ENCODE results near the gene ITGA7. TPM values are rescaled to one million over a fixed set of nuclear protein-coding genes. Genes with fewer than 3 reads are reported as not detected.

ITGA7 gene
- total and polyA plus RNA-seq, 3 donors from 2014 or later, result 26.4 to 43.3 (median 30.6) TPM

GRCh38 chr12:55737581-55738122 lies 29.9 kb upstream of the ITGA7 start:
- Histone ChIP-seq H3K27ac (peak overlapping the region; percentile 69 to 85), H3K4me3 (peak overlapping the region in 1 of 2 donors; percentile 69), H3K27me3 (no peaks in the 10 kb centered on the region), H3K9me3 (no peaks in the 10 kb centered on the region), H3K36me3 (ENCODE audit: low read depth, missing control alignments) (no peaks in the 10 kb centered on the region), H3K4me1 (peaks cover 15% of the 10 kb centered on the region)
- 13 to 16% methylated on average over 4 of the region's 4 CpGs for WGBS, 2 donors
- DNase-seq, result no peak
- TF ChIP-seq POLR2A (IDR thresholded peaks at IDR 0.05) (no peak), CTCF (IDR thresholded peaks at IDR 0.05) (no peak)
- intact Hi-C loops (cut with DNase I; ENCODE audit: low total_unique reads), result loop anchor here (10.0 kb wide), 1 partner anchor 67 kb away; no protein-coding TSS in a partner anchor

- Histone ChIP-seq H3K27ac (peak overlapping the region; percentile 69 to 85), H3K9me3 (no peaks in the 10 kb centered on the region), H3K4me3 (no peak overlapping the region), H3K36me3 (ENCODE audit: low read depth, missing control alignments) (no peaks in the 10 kb centered on the region), H3K27me3 (no peaks in the 10 kb centered on the region), H3K4me1 (peaks cover 15% of the 10 kb centered on the region)
- intact Hi-C loops (cut with DNase I; ENCODE audit: low total_unique reads), result loop anchor here (10.0 kb wide), 1 partner anchor 68 kb away; no protein-coding TSS in a partner anchor
- DNase-seq, result peak; percentile 82
- 49 to 54% methylated on average over 6 of the region's 6 CpGs for WGBS, 2 donors
- TF ChIP-seq POLR2A (IDR thresholded peaks at IDR 0.05) (no peak), CTCF (IDR thresholded peaks at IDR 0.05) (peak; percentile 66 to 78 (median 77))
Observed at GRCh38 chr12:55736780-55737580, 29.3 kb upstream of the ITGA7 start.

- no peak for DNase-seq
- H3K27me3 ChIP-seq, result no peaks in the 10 kb centered on the region
- no peak overlapping the region for H3K4me3 ChIP-seq
- no peaks in the 10 kb centered on the region for H3K36me3 ChIP-seq (ENCODE audit: low read depth, missing control alignments)
- H3K9me3 ChIP-seq, result no peaks in the 10 kb centered on the region
- no peak for TF ChIP-seq POLR2A (IDR thresholded peaks at IDR 0.05)
- no peak for TF ChIP-seq CTCF (IDR thresholded peaks at IDR 0.05)
- 51 to 60% methylated on average over 3 of the region's 3 CpGs for WGBS, 2 donors
- H3K27ac ChIP-seq, result no peak overlapping the region
- H3K4me1 ChIP-seq, result peaks cover 15% of the 10 kb centered on the region
- intact Hi-C loops (cut with DNase I; ENCODE audit: low total_unique reads), result loop anchor here (10.0 kb wide), 1 partner anchor 69 kb away; no protein-coding TSS in a partner anchor
Observed at GRCh38 chr12:55736076-55736475, 28.4 kb upstream of the ITGA7 start.

GRCh38 chr12:55734595-55734994 lies 26.9 kb upstream of the ITGA7 start:
- intact Hi-C loops (cut with DNase I; ENCODE audit: low total_unique reads), result loop anchor here (10.0 kb wide), 1 partner anchor 70 kb away; no protein-coding TSS in a partner anchor
- Histone ChIP-seq H3K4me3 (no peak overlapping the region), H3K4me1 (peaks cover 25% of the 10 kb centered on the region), H3K27me3 (no peaks in the 10 kb centered on the region), H3K27ac (no peak overlapping the region), H3K9me3 (no peaks in the 10 kb centered on the region), H3K36me3 (ENCODE audit: low read depth, missing control alignments) (no peaks in the 10 kb centered on the region)
- WGBS, 2 donors, result 91 to 95% methylated on average over 3 of the region's 3 CpGs
- TF ChIP-seq CTCF (IDR thresholded peaks at IDR 0.05), result no peak
- no peak for DNase-seq
